Renal pelvis (tissue), 3 donors: ENCODE data around the gene STAT5A. TPM values are rescaled to one million over a fixed set of nuclear protein-coding genes. Genes with fewer than 3 reads are reported as not detected.

Source experiments
- polyA plus RNA-seq, 3 donors: library from polyadenylated mRNA; unstranded; fragments of 120-200 nt; gene quantifications; one replicate each; pipeline ENCODE4 v1.2.1, GENCODE V29; 2013; ENCODE audit not compliant: insufficient read length in 3 of 3

STAT5A gene
- polyA plus RNA-seq, 3 donors, result 4.9 to 7.6 (median 6.0) TPM

Other genes starting within 250 kb of the STAT5A start
- gene C17orf113, start 237.9 kb upstream of the STAT5A start, polyA plus RNA-seq, result 1 to 10 TPM; 3.8 to 6.2 (median 5.5) TPM
- 1 to 10 TPM; 6.3 to 9.0 (median 6.9) TPM for gene ZNF385C, start 190.0 kb upstream of the STAT5A start, polyA plus RNA-seq
- 10 to 100 TPM in 1 of 3 donors, 1 to 10 TPM in 2; 8.6 to 11.2 (median 9.3) TPM for gene DHX58, start 175.8 kb upstream of the STAT5A start, polyA plus RNA-seq
- 10 to 100 TPM; 64.7 to 73.3 (median 71.1) TPM for gene KAT2A, start 167.1 kb upstream of the STAT5A start, polyA plus RNA-seq
- gene HSPB9, start 165.7 kb upstream of the STAT5A start, polyA plus RNA-seq, result under 1 TPM; 0.30 to 0.50 (median 0.49) TPM
- gene RAB5C, start 133.5 kb upstream of the STAT5A start, polyA plus RNA-seq, result 100 to 1,000 TPM; 141 to 155 (median 153) TPM
- under 1 TPM; 0.04 to 0.10 (median 0.04) TPM for gene KCNH4, start 107.4 kb upstream of the STAT5A start, polyA plus RNA-seq
- gene HCRT, start 103.0 kb upstream of the STAT5A start, polyA plus RNA-seq, result not detected
- gene GHDC, start 94.0 kb upstream of the STAT5A start, polyA plus RNA-seq, result 10 to 100 TPM; 18.4 to 21.9 (median 19.3) TPM
- gene STAT5B, start 12.1 kb upstream of the STAT5A start, polyA plus RNA-seq, result 10 to 100 TPM; 37.5 to 52.7 (median 49.5) TPM
- 10 to 100 TPM; 51.6 to 65.4 (median 65.2) TPM for gene STAT3, start 99.9 kb downstream of the STAT5A start, polyA plus RNA-seq
- 10 to 100 TPM; 55.7 to 69.0 (median 59.8) TPM for gene CAVIN1, start 134.8 kb downstream of the STAT5A start, polyA plus RNA-seq
- 10 to 100 TPM; 56.4 to 73.6 (median 72.2) TPM for gene ATP6V0A1, start 170.4 kb downstream of the STAT5A start, polyA plus RNA-seq
- gene NAGLU, start 247.7 kb downstream of the STAT5A start, polyA plus RNA-seq, result 10 to 100 TPM; 27.3 to 29.5 (median 29.5) TPM